Neural cell (in vitro differentiated cells): ENCODE measurements around the gene GAN. TPM values are rescaled to one million over a fixed set of nuclear protein-coding genes. Genes with fewer than 3 reads are reported as not detected.

Experiments
- H2AFZ ChIP-seq: fragments of 200-600, 300-800 bp; sonication (generic), shearing (Covaris generic); 2 replicates; pipeline ENCODE4 v1.6.0; 2014; ENCODE audit warnings: low read depth, mild to moderate bottlenecking, antibody characterized with exemption, low read length, moderate library complexity
- H3F3A ChIP-seq: fragments of 200-600 bp; shearing (Covaris generic); 2 replicates; pipeline ENCODE4 v1.6.1; 2016; ENCODE audit warnings: mild to moderate bottlenecking, moderate library complexity, mixed read lengths, antibody characterized with exemption, low read length; ENCODE audit not compliant: insufficient read depth, poor library complexity, severe bottlenecking
- H3K27ac ChIP-seq: fragments of 200-600, 300-800 bp; sonication (generic), shearing (Covaris generic); 2 replicates; pipeline ENCODE4 v1.5.1; 2014; ENCODE audit warnings: mild to moderate bottlenecking, low read length, moderate library complexity
- H3K27me3 ChIP-seq: fragments of 300-800, 200-600 bp; sonication (generic), shearing (Covaris generic); 2 replicates; pipeline ENCODE4 v1.6.0; 2014; ENCODE audit warnings: mild to moderate bottlenecking, low read depth, low read length, moderate library complexity; ENCODE audit not compliant: insufficient read depth
- H3K36me3 ChIP-seq: fragments of 300-800, 200-600 bp; sonication (generic), shearing (Covaris generic); 2 replicates; pipeline ENCODE4 v1.5.1; 2014; ENCODE audit warnings: mild to moderate bottlenecking, antibody characterized with exemption, low read length, moderate library complexity; ENCODE audit not compliant: insufficient read depth
- H3K4me2 ChIP-seq: fragments of 300-800, 200-600 bp; sonication (generic), shearing (Covaris generic); 2 replicates; pipeline ENCODE4 v1.6.0; 2014; ENCODE audit warnings: mild to moderate bottlenecking, low read length
- H3K4me3 ChIP-seq: fragments of 300-800, 200-600 bp; sonication (generic), shearing (Covaris generic); 2 replicates; pipeline ENCODE4 v1.5.1; 2014; ENCODE audit warnings: mild to moderate bottlenecking, low read length, moderate library complexity
- H3K79me2 ChIP-seq: fragments of 200-600 bp; shearing (Covaris generic); replicated peaks from 2 replicates; pipeline ENCODE4 v1.6.0; 2014; ENCODE audit warnings: mild to moderate bottlenecking, low read length, moderate library complexity; ENCODE audit not compliant: insufficient read depth
- H3K9ac ChIP-seq: fragments of 300-800, 200-600 bp; sonication (generic), shearing (Covaris generic); 2 replicates; pipeline ENCODE4 v1.6.1; 2016; ENCODE audit warnings: mild to moderate bottlenecking, low read length, mixed read lengths
- H3K9me2 ChIP-seq: fragments of 200-600 bp; shearing (Covaris generic); 2 replicates; pipeline ENCODE4 v1.6.1; 2016; ENCODE audit warnings: mild to moderate bottlenecking, low read length, mixed read lengths; ENCODE audit not compliant: insufficient read depth
- H3K9me3 ChIP-seq: fragments of 200-600, 300-800 bp; sonication (generic), shearing (Covaris generic); 2 replicates; pipeline ENCODE4 v1.6.1; 2016; ENCODE audit warnings: mild to moderate bottlenecking, mixed run types, low read length, moderate library complexity, mixed read lengths
- H4K20me1 ChIP-seq: fragments of 200-600 bp; shearing (Covaris generic); 2 replicates; pipeline ENCODE4 v1.6.1; 2016; ENCODE audit warnings: mild to moderate bottlenecking, mixed run types; ENCODE audit not compliant: insufficient read depth
- EP300 ChIP-seq: fragments of 450-650 bp; conservative IDR thresholded peaks from 2 replicates; pipeline ENCODE4 v1.6.1; 2014; ENCODE audit warnings: antibody characterized with exemption, mild to moderate bottlenecking, moderate library complexity; ENCODE audit not compliant: poor library complexity, severe bottlenecking
- EZH2 ChIP-seq: fragments of 200-600, 300-800 bp; shearing (Covaris generic), sonication (generic); IDR thresholded peaks from 2 replicates; pipeline ENCODE4 v1.6.1; 2014; ENCODE audit warnings: antibody characterized with exemption, low read length, borderline replicate concordance, mild to moderate bottlenecking; ENCODE audit not compliant: insufficient read depth, poor library complexity, severe bottlenecking
- MXI1 ChIP-seq: fragments of 450-650 bp; conservative IDR thresholded peaks from 2 replicates; pipeline ENCODE4 v1.6.1; 2014; ENCODE audit warnings: antibody characterized with exemption, mild to moderate bottlenecking; ENCODE audit not compliant: poor library complexity, severe bottlenecking
- POLR2AphosphoS5 ChIP-seq: IDR thresholded peaks from 2 replicates; pipeline ENCODE4 v1.6.1; 2012
- RAD21 ChIP-seq: fragments of 450-650 bp; conservative IDR thresholded peaks from 2 replicates; pipeline ENCODE4 v1.6.1; 2014; ENCODE audit warnings: antibody characterized with exemption, mild to moderate bottlenecking, moderate library complexity
- SMC3 ChIP-seq: fragments of 450-650 bp; conservative IDR thresholded peaks from 2 replicates; pipeline ENCODE4 v1.6.1; 2014; ENCODE audit warnings: antibody characterized with exemption, mild to moderate bottlenecking, moderate library complexity; ENCODE audit not compliant: poor library complexity
- TAF1 ChIP-seq: IDR thresholded peaks from 2 replicates; pipeline ENCODE4 v1.6.1; 2012; ENCODE audit warnings: low read depth
- polyA plus RNA-seq: library from polyadenylated mRNA; depleted of rRNA; stranded (reverse); fragments of >200 nt; gene quantifications from 2 replicates; pipeline ENCODE4 v1.2.3, GENCODE V29; 2014
- TF ChIP-seq, protein P1 (sequence below): fragments of 450-650 bp; IDR thresholded peaks from 2 replicates; pipeline ENCODE4 v1.5.1; 2014; ENCODE audit warnings: antibody characterized with exemption, mild to moderate bottlenecking, moderate library complexity; ENCODE audit not compliant: poor library complexity, severe bottlenecking
- TF ChIP-seq, protein P2 (sequence below): IDR thresholded peaks from 2 replicates; pipeline ENCODE4 v1.6.1; 2012; ENCODE audit warnings: borderline replicate concordance

GAN gene
- polyA plus RNA-seq, 1 donor from 2014 or later: 9.1 TPM

GRCh38 chr16:81408409-81408950 is 93.7 kb downstream of the GAN start:
- Histone ChIP-seq H3K27ac (no peak overlapping the region), H3K9me2 (no peaks in the 10 kb centered on the region), H3F3A (no peaks in the 10 kb centered on the region), H3K79me2 (no peaks in the 10 kb centered on the region), H3K36me3 (no peaks in the 10 kb centered on the region), H3K9ac (no peak overlapping the region), H4K20me1 (no peaks in the 10 kb centered on the region), H3K4me3 (no peak overlapping the region), H3K27me3 (no peaks in the 10 kb centered on the region), H2AFZ (no peak overlapping the region), H3K9me3 (no peaks in the 10 kb centered on the region), H3K4me2 (no peak overlapping the region)
- TF ChIP-seq RAD21 (no peak), POLR2AphosphoS5 (no peak), SMC3 (no peak), TAF1 (no peak), EZH2 (no peak), EP300 (no peak), MXI1 (no peak)
- TF ChIP-seq, protein P1, sequence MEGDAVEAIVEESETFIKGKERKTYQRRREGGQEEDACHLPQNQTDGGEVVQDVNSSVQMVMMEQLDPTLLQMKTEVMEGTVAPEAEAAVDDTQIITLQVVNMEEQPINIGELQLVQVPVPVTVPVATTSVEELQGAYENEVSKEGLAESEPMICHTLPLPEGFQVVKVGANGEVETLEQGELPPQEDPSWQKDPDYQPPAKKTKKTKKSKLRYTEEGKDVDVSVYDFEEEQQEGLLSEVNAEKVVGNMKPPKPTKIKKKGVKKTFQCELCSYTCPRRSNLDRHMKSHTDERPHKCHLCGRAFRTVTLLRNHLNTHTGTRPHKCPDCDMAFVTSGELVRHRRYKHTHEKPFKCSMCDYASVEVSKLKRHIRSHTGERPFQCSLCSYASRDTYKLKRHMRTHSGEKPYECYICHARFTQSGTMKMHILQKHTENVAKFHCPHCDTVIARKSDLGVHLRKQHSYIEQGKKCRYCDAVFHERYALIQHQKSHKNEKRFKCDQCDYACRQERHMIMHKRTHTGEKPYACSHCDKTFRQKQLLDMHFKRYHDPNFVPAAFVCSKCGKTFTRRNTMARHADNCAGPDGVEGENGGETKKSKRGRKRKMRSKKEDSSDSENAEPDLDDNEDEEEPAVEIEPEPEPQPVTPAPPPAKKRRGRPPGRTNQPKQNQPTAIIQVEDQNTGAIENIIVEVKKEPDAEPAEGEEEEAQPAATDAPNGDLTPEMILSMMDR: no peak
- TF ChIP-seq, protein P2, sequence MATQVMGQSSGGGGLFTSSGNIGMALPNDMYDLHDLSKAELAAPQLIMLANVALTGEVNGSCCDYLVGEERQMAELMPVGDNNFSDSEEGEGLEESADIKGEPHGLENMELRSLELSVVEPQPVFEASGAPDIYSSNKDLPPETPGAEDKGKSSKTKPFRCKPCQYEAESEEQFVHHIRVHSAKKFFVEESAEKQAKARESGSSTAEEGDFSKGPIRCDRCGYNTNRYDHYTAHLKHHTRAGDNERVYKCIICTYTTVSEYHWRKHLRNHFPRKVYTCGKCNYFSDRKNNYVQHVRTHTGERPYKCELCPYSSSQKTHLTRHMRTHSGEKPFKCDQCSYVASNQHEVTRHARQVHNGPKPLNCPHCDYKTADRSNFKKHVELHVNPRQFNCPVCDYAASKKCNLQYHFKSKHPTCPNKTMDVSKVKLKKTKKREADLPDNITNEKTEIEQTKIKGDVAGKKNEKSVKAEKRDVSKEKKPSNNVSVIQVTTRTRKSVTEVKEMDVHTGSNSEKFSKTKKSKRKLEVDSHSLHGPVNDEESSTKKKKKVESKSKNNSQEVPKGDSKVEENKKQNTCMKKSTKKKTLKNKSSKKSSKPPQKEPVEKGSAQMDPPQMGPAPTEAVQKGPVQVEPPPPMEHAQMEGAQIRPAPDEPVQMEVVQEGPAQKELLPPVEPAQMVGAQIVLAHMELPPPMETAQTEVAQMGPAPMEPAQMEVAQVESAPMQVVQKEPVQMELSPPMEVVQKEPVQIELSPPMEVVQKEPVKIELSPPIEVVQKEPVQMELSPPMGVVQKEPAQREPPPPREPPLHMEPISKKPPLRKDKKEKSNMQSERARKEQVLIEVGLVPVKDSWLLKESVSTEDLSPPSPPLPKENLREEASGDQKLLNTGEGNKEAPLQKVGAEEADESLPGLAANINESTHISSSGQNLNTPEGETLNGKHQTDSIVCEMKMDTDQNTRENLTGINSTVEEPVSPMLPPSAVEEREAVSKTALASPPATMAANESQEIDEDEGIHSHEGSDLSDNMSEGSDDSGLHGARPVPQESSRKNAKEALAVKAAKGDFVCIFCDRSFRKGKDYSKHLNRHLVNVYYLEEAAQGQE: no peak

DNA sequence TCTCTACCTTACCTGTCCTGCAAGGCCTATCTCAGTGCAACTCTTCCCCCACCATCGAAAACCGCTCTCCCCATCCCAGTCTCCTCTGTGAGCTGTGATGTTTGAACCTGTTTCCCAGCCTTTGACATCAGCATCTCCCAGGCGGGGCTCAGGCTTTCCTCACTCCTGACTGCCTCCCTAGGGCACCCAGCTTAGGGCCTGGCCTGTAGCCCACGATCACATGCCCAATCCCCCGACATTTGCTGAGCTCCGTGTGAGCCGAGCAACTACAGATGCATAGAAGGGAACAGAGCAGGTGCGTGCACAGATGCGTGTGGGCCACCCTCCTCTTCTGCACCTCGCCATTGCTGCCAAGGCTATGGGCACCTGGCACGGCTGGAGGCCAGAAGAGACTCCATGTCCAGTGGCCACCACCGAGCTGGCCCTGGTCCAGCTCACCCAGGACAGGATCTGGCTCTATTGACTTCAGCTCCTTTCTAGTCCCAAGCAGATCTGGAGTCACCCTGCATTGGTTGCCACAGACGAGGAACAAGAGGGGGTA is 94.3 kb downstream of the GAN start:
- H2AFZ ChIP-seq: no peak overlapping the region
- no peak overlapping the region for H3K9ac ChIP-seq
- H3K27ac ChIP-seq: no peak overlapping the region
- H3K4me2 ChIP-seq: no peak overlapping the region
- H3K9me3 ChIP-seq: no peaks in the 10 kb centered on the region
- no peaks in the 10 kb centered on the region for H3K36me3 ChIP-seq
- H3F3A ChIP-seq: no peaks in the 10 kb centered on the region
- no peak overlapping the region for H3K4me3 ChIP-seq
- TF ChIP-seq RAD21 (no peak), MXI1 (no peak), TAF1 (no peak), SMC3 (no peak), EZH2 (no peak), EP300 (no peak), POLR2AphosphoS5 (no peak)
- TF ChIP-seq, protein P2: no peak
- TF ChIP-seq, protein P1: no peak
- H3K79me2 ChIP-seq: no peaks in the 10 kb centered on the region
- H3K27me3 ChIP-seq: no peaks in the 10 kb centered on the region
- H3K9me2 ChIP-seq: no peaks in the 10 kb centered on the region
- no peaks in the 10 kb centered on the region for H4K20me1 ChIP-seq
